Stomach (tissue), 9 donors: ENCODE data around the gene SUMO3. TPM values are rescaled to one million over a fixed set of nuclear protein-coding genes. Genes with fewer than 3 reads are reported as not detected.

ENCODE experiments used
- DNase-seq, 2 donors: peaks; one replicate each; pipeline versions ENCODE4 v3.0.0 to v3.0.0-alpha.2; 2013 to 2019
- H3K27ac ChIP-seq, 5 donors: fragments of 200-600 bp in 4 of 5; sonication (generic) in 4 of 5; one replicate each; pipeline ENCODE4 v1.5.1; 2013 to 2019; ENCODE audit warnings: mild to moderate bottlenecking in 1 of 5, moderate library complexity in 1 of 5
- H3K27me3 ChIP-seq, 3 donors: fragments of 200-600 bp; sonication (generic); one replicate each; pipeline ENCODE4 v1.5.1; 2017 to 2019; ENCODE audit warnings: mixed run types in 1 of 3
- H3K36me3 ChIP-seq, 4 donors: fragments of 200-600 bp; sonication (generic); 1 replicate in 3 of 4; 2 replicates in 1 of 4; pipeline ENCODE4 v1.5.1; 2016 to 2019
- H3K4me1 ChIP-seq, 4 donors: fragments of 200-600 bp; sonication (generic); one replicate each; pipeline ENCODE4 v1.5.1; 2016 to 2019
- H3K4me3 ChIP-seq, 4 donors: fragments of 200-600 bp; sonication (generic) in 3 of 4; one replicate each; pipeline ENCODE4 v1.5.1; 2016 to 2019; ENCODE audit warnings: mild to moderate bottlenecking in 1 of 4
- H3K9me3 ChIP-seq, 4 donors: fragments of 200-600 bp; sonication (generic); one replicate each; pipeline ENCODE4 v1.5.1; 2016 to 2019
- CTCF ChIP-seq, 7 experiments: fragments of 450-650 bp in 4 of 7; fragments of 200-600 bp in 3 of 7; sonication (generic) in 3 of 7; IDR thresholded peaks; one replicate each; pipeline ENCODE4 v1.5.1; 2016 to 2019; ENCODE audit warnings: antibody characterized with exemption in 7 of 7, control low read depth in 2 of 7, mild to moderate bottlenecking in 1 of 7
- EP300 ChIP-seq: sonication (generic); formaldehyde crosslinking; IDR thresholded peaks from one replicate; pipeline ENCODE4 v1.6.1; 2017; ENCODE audit warnings: antibody characterized with exemption
- POLR2A ChIP-seq, 4 donors: fragments of 450-650 bp; IDR thresholded peaks; one replicate each; pipeline ENCODE4 v1.6.1; 2016; ENCODE audit warnings: antibody characterized with exemption in 4 of 4, control low read depth in 2 of 4, mild to moderate bottlenecking in 1 of 4, moderate library complexity in 1 of 4
- POLR2AphosphoS5 ChIP-seq, 3 donors: sonication (generic); formaldehyde crosslinking; IDR thresholded peaks; one replicate each; pipeline ENCODE4 v1.6.1; 2016; ENCODE audit warnings: antibody characterized with exemption in 3 of 3
- WGBS, 5 donors: extraction: QIAGEN DNeasy Blood & Tissue Kit in 3 of 5; methylation state at CpG; one replicate each; pipeline versions ENCODE4 v1.1.5 to v1.1.7; 2013 to 2018; 5-methylcytosine and 5-hydroxymethylcytosine counted together
- intact Hi-C: fragments of 100-400 bp; cut with DNase I; formaldehyde crosslinking; loops from one replicate; pipeline ENCODE4 v1.15.1; 2023; ENCODE audit warnings: low total_unique reads
- polyA plus RNA-seq, 3 donors: library from polyadenylated mRNA; stranded (reverse); fragments of 200-250 nt; gene quantifications; one replicate each; pipeline ENCODE4 v1.2.3, GENCODE V29; 2013
- total RNA-seq, 5 donors: library from RNA; depleted of rRNA; stranded (reverse); fragments of >200 nt; gene quantifications; one replicate each; pipeline versions ENCODE4 v1.1.0 to v1.2.3, GENCODE V29; 2014 to 2016
- donor health status: healthy with polysubstance abuse.
- donor health status: Bipolar disorder and iron deficiency.
- donor health status: healthy.

SUMO3 gene
- total and polyA plus RNA-seq, 8 donors: 29.5 to 95.9 (median 55.8) TPM

DNA sequence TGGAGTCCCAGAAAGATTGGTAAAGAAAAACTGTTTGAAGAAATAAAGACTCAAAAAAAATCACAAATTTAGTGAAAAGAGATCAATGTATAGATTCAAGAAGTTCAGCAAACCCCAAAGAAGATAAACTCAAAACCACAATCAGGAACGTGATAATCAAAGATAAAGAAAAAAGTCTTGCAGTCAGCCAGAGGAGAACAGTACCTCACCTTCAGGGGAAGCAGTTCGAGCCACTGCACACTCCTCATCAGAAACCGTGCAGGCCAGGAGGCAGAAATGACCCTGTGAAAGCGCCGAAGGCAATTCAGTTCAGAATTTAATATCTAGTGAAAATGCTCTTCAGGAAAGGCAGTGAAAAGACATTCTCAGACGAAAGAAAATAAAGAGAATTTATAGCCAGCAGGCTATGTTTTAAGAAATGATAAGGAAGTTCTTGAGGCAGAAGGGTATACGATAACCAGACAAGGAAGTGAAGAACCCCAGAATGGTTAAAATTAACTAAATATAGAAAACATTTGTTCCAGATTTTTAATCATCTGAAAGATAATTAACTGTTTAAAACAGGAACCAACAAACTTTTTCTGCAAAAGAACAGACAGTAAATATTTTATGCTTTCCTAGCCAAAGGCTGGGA, 13.5 kb upstream of the SUMO3 start:
- H3K4me3 ChIP-seq: no peak overlapping the region
- intact Hi-C loops: no loop called here
- H3K9me3 ChIP-seq: peaks cover 7 to 24% (median 20%) of the 10 kb centered on the region in 4 donors
- H3K27ac ChIP-seq: no peak overlapping the region
- peaks cover 0 to 9% (median under 1%) of the 10 kb centered on the region in 4 donors for H3K4me1 ChIP-seq
- no peak for DNase-seq
- no peaks in the 10 kb centered on the region for H3K36me3 ChIP-seq
- TF ChIP-seq POLR2AphosphoS5 (IDR thresholded peaks at IDR 0.05) (no peak), POLR2A (IDR thresholded peaks at IDR 0.05) (no peak), EP300 (no peak), CTCF (IDR thresholded peaks at IDR 0.05) (no peak)
- 31 to 42% (median 35%) methylated on average over 7 of the region's 7 CpGs for WGBS, 5 donors
- peaks cover 0 to 12% (median 0%) of the 10 kb centered on the region in 3 donors for H3K27me3 ChIP-seq

DNA sequence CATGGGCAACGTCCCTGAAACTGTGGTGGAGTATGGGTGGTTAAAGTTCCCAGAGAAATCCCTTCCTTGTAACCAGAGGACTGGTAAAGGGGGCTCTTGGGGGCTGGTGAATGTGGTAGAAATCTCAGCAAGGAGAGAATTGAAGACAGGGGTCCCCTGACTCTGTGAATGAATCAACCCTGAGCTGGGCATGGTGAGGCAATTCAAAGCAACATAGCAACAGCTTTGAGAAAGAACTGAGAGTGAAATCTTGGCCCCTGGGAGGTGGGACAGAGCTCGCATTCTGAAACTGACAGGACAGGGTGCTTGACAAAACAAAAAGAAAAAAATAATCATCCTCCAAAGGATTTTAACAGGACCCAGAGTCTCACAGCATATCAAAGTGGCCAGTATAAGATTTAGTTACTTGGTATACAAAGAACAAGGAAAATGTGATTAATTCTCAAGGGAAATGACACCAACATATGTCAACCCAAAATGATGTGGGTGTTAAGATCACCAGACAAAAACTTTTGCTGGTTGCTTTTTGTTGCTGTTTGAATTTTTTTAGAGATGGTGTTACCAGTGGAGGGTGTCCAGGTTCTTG, 11.7 kb upstream of the SUMO3 start:
- Histone ChIP-seq H3K4me1 (no peaks in the 10 kb centered on the region), H3K36me3 (no peaks in the 10 kb centered on the region), H3K27me3 (peaks cover 0 to under 1% (median 0%) of the 10 kb centered on the region in 3 donors), H3K4me3 (no peak overlapping the region), H3K27ac (no peak overlapping the region), H3K9me3 (peaks cover 7 to 24% (median 20%) of the 10 kb centered on the region in 4 donors)
- 59 to 68% (median 66%) methylated on average over 2 of the region's 2 CpGs for WGBS, 5 donors
- intact Hi-C loops: no loop called here
- TF ChIP-seq POLR2AphosphoS5 (IDR thresholded peaks at IDR 0.05): no peak
- no peak for DNase-seq

- no peak for DNase-seq
- Histone ChIP-seq H3K27ac (no peak overlapping the region), H3K4me3 (no peak overlapping the region), H3K9me3 (peaks cover 7 to 29% (median 23%) of the 10 kb centered on the region in 4 donors), H3K27me3 (no peaks in the 10 kb centered on the region), H3K4me1 (no peaks in the 10 kb centered on the region), H3K36me3 (no peaks in the 10 kb centered on the region)
- no peak for TF ChIP-seq EP300
- TF ChIP-seq POLR2A (IDR thresholded peaks at IDR 0.05): no peak
- TF ChIP-seq POLR2AphosphoS5 (IDR thresholded peaks at IDR 0.05): no peak
- TF ChIP-seq CTCF (IDR thresholded peaks at IDR 0.05): no peak
- intact Hi-C loops: no loop called here
- WGBS, 5 donors: 81 to 91% (median 89%) methylated on average over 4 of the region's 4 CpGs
Measured at GRCh38 chr21:44828362-44829056, 10.6 kb upstream of the SUMO3 start.

GRCh38 chr21:44823179-44823660, 5.4 kb upstream of the SUMO3 start:
- Histone ChIP-seq H3K4me3 (no peak overlapping the region), H3K27ac (no peak overlapping the region), H3K27me3 (no peaks in the 10 kb centered on the region), H3K9me3 (peaks cover 13 to 53% (median 37%) of the 10 kb centered on the region in 4 donors), H3K36me3 (no peaks in the 10 kb centered on the region), H3K4me1 (peaks cover 0 to 7% (median 6%) of the 10 kb centered on the region in 4 donors)
- TF ChIP-seq EP300 (no peak), POLR2AphosphoS5 (IDR thresholded peaks at IDR 0.05) (no peak), POLR2A (IDR thresholded peaks at IDR 0.05) (no peak), CTCF (IDR thresholded peaks at IDR 0.05) (no peak)
- no peak for DNase-seq
- 80 to 97% (median 96%) methylated on average over 1 of the region's 1 CpG for WGBS, 5 donors
- intact Hi-C loops: no loop called here
